Muscle layer of colon (tissue), 2 donors: ENCODE data around the gene RPP25.
A peak's percentile ranks its signal among the peaks of the same experiment; 100 is the strongest.

Experiments
- H3K27ac ChIP-seq: one replicate; pipeline ENCODE4 v1.7.0; 2013; ENCODE audit warnings: low read depth, mild to moderate bottlenecking, low read length, moderate library complexity
- H3K27me3 ChIP-seq, 2 donors: one replicate each; pipeline ENCODE4 v1.7.0; 2013; ENCODE audit warnings: low read length in 2 of 2, mild to moderate bottlenecking in 2 of 2; ENCODE audit not compliant: insufficient read depth in 2 of 2, control insufficient read depth in 1 of 2
- H3K36me3 ChIP-seq: one replicate; pipeline ENCODE4 v1.7.0; 2013; ENCODE audit warnings: mild to moderate bottlenecking, low read length; ENCODE audit not compliant: insufficient read depth
- H3K4me1 ChIP-seq: one replicate; pipeline ENCODE4 v1.7.0; 2013; ENCODE audit warnings: mild to moderate bottlenecking, low read length; ENCODE audit not compliant: insufficient read depth
- H3K4me3 ChIP-seq, 2 donors: one replicate each; pipeline ENCODE4 v1.7.0; 2013; ENCODE audit warnings: low read length in 2 of 2, low read depth in 1 of 2, mild to moderate bottlenecking in 1 of 2, moderate library complexity in 1 of 2
- H3K9ac ChIP-seq: one replicate; pipeline ENCODE4 v1.7.0; 2013; ENCODE audit warnings: low read length
- H3K9me3 ChIP-seq: one replicate; pipeline ENCODE4 v1.7.0; 2013; ENCODE audit warnings: mild to moderate bottlenecking, low read length
- donor health status: abdominal sarcoma.
- donor health status: Adenocarcinoma of cecum.

The RPP25 gene

GRCh38 chr15:74913041-74913440 lies 43.5 kb downstream of the RPP25 start:
- peaks cover 15% of the 10 kb centered on the region for H3K36me3 ChIP-seq
- H3K9me3 ChIP-seq, result no peaks in the 10 kb centered on the region
- no peak overlapping the region for H3K9ac ChIP-seq
- H3K27me3 ChIP-seq, result no peaks in the 10 kb centered on the region
- H3K27ac ChIP-seq, result no peak overlapping the region
- H3K4me3 ChIP-seq, result no peak overlapping the region
- no peaks in the 10 kb centered on the region for H3K4me1 ChIP-seq

GRCh38 chr15:74908635-74909034 lies 47.9 kb downstream of the RPP25 start:
- Histone ChIP-seq H3K9ac (no peak overlapping the region), H3K27ac (no peak overlapping the region), H3K36me3 (peaks cover 15% of the 10 kb centered on the region)

GRCh38 chr15:74907163-74907870 lies 49.3 kb downstream of the RPP25 start:
- Histone ChIP-seq H3K27ac (peak overlapping the region; percentile 94), H3K9me3 (no peaks in the 10 kb centered on the region), H3K36me3 (peaks cover 24% of the 10 kb centered on the region), H3K27me3 (no peaks in the 10 kb centered on the region), H3K4me1 (peaks cover 18% of the 10 kb centered on the region), H3K4me3 (peak overlapping the region; percentile 66 to 90), H3K9ac (peak overlapping the region; percentile 93)

More at GRCh38 chr15:74908635-74909034, 47.9 kb downstream of the RPP25 start:
- H3K4me1 ChIP-seq, result peaks cover 18% of the 10 kb centered on the region
- no peak overlapping the region for H3K4me3 ChIP-seq
- no peaks in the 10 kb centered on the region for H3K9me3 ChIP-seq
- no peaks in the 10 kb centered on the region for H3K27me3 ChIP-seq

- no peaks in the 10 kb centered on the region for H3K27me3 ChIP-seq
- H3K9ac ChIP-seq, result peak within 1 kb of the TSS; percentile 93
- H3K27ac ChIP-seq, result peak within 1 kb of the TSS; percentile 94
- H3K36me3 ChIP-seq, result peaks cover 30% of the 10 kb centered on the region
- H3K4me1 ChIP-seq, result peaks cover 25% of the 10 kb centered on the region
- H3K4me3 ChIP-seq, result peak within 1 kb of the TSS; percentile 66 to 90
- no peaks in the 10 kb centered on the region for H3K9me3 ChIP-seq
Observed at GRCh38 chr15:74906450-74907162, 50.0 kb downstream of the RPP25 start, which contains the start of gene FAM219B. Gene FAM219B (minus strand): TSS chr15:74906851. CDS start chr15:74906800, 51 bp downstream.

DNA sequence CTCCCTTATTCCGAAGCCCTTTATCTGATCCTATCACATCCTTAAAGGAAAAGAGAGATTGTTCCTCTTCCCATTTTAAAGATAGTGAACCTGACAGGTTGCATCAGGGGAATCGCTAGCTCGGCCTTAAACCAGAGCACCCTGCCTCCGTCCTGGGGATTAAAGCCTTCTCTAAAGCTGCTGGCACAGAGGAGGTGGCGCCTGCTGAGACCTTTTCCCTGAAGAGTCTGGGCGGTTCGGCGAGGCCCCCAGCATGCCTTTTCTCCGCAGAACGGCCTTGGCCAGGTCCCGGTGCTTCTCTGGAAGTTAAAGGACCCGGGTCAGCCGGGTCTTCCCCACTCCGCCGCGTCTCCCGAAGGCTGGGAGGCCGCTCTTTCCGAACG lies 50.5 kb downstream of the RPP25 start:
- Histone ChIP-seq H3K4me3 (peak overlapping the region; percentile 66 to 90), H3K4me1 (peaks cover 31% of the 10 kb centered on the region), H3K36me3 (peaks cover 34% of the 10 kb centered on the region), H3K27me3 (no peaks in the 10 kb centered on the region), H3K9me3 (no peaks in the 10 kb centered on the region), H3K27ac (peak overlapping the region; percentile 94), H3K9ac (peak overlapping the region; percentile 67)
